Body of pancreas (tissue), 4 donors: ENCODE measurements around the gene CCDC138.

Source experiments
- CTCF ChIP-seq, 7 experiments: fragments of 450-650 bp in 4 of 7; fragments of 200-600 bp in 3 of 7; sonication (generic) in 3 of 7; IDR thresholded peaks; one replicate each; pipeline ENCODE4 v1.5.1; 2016 to 2019; ENCODE audit warnings: antibody characterized with exemption in 7 of 7
- POLR2A ChIP-seq, 3 donors: fragments of 450-650 bp; IDR thresholded peaks; one replicate each; pipeline ENCODE4 v1.6.1; 2016; ENCODE audit warnings: antibody characterized with exemption in 3 of 3, mild to moderate bottlenecking in 2 of 3

- TF ChIP-seq CTCF (IDR thresholded peaks at IDR 0.05) (no peak), POLR2A (IDR thresholded peaks at IDR 0.05) (no peak)
These were observed 50.6 kb downstream of the CCDC138 start for GRCh38 chr2:108837198-108837597.
